GM21447 (cell line): ENCODE measurements around the gene ZNF547.
A peak's percentile ranks its signal among the peaks of the same experiment; 100 is the strongest.
"Not testable (repeated sequence)": the region's sequence is repeated elsewhere in the genome, so short reads cannot be mapped to it uniquely, and the experiment has no call there.

Experiments
- ATAC-seq: cut with Tn5 transposase; IDR thresholded peaks from one replicate; pipeline ENCODE4 v1.9.1; 2021; ENCODE audit not compliant: unreplicated experiment

Gene ZNF547

DNA sequence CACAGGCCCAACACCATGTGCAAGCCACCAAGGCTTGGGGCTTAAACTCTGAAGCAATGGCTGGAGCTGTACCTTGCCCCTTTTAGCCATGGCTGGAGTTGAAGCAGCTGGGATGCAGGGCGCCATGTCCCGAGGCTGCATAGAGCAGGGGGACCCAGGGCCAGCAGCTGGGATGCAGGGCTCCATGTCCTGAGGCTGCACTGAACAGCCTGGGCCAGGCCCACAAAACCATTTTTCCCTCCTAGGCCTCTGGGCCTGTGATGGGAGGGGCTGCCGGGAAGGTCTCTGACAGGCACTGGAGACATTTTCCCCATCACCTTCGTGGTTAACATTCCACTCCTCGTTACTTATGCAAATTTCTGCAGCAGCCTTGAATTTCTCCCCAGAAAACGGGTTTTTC, 10.8 kb downstream of the ZNF547 start:
- ATAC-seq, result no peak

DNA sequence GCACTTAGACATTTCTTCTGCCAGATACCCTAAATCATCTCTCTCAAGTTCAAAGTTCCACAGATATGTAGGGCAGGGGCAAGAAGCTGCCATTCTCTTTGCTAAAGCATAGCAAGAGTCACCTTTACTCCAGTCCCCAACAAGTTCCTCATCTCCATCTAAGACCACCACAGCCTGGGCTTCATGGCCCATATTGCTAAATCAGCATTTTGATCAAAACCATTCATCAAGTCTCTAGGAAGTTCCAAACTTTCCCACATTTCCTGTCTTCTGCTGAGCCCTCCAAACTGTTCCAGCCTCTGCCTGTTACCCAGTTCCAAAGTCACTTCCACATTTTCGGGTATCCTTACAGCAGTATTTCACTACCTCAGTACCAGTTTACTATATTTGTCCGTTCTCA, 11.3 kb downstream of the ZNF547 start:
- not testable (repeated sequence) for ATAC-seq

DNA sequence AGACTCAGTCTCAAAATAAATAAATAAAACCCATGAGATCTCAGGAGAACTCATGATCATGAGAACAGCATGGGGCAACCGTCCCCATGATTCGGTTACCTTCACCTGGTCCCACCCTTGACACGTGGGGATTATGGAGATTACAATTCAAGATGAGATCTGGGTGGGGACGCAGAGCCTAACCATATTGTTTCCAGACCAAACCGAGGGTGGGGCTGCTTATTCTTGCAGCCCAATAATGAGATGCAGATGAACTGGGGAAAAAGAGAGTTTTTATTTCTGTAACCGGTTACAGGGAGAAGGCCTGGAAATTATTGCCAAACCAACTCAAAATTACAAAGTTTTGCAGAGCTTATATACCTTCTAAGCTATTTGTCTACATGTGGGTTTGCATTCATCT, 12.8 kb downstream of the ZNF547 start:
- no peak for ATAC-seq

DNA sequence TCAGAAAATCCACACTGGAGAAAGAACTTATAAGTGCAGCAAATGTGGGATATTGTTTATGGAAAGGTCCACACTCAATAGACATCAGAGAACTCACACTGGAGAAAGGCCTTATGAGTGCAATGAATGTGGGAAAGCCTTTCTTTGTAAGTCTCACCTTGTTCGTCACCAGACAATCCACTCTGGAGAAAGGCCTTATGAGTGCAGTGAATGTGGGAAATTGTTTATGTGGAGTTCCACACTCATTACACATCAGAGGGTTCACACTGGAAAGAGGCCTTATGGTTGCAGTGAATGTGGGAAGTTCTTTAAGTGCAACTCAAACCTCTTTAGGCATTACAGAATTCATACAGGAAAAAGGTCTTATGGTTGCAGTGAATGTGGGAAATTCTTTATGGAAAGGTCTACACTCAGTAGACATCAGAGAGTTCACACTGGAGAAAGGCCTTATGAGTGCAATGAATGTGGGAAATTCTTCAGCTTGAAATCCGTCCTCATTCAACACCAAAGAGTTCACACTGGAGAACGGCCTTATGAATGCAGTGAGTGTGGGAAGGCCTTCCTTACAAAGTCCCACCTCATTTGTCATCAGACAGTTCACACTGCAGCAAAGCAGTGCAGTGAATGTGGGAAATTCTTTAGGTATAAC, 14.3 kb downstream of the ZNF547 start:
- ATAC-seq, result no peak

DNA sequence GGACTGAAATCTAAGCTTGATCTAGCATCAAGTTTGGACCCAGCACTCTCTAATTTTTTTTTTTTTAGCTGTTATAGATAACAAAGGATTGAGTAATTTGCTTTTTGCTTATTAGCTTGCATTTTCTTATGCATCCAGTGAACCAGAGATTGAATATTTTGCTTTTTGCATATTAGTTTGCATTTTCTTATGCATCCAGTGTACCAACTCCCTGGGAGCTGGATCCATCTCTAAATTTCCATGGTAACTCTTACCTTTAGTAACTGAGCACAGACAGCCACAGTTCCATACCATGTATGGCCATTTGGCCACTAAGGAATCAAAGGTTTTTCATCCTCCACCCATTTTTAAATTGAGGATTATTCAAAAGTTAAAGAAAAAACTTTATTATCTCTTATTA, 17.6 kb downstream of the ZNF547 start:
- ATAC-seq, result no peak

DNA sequence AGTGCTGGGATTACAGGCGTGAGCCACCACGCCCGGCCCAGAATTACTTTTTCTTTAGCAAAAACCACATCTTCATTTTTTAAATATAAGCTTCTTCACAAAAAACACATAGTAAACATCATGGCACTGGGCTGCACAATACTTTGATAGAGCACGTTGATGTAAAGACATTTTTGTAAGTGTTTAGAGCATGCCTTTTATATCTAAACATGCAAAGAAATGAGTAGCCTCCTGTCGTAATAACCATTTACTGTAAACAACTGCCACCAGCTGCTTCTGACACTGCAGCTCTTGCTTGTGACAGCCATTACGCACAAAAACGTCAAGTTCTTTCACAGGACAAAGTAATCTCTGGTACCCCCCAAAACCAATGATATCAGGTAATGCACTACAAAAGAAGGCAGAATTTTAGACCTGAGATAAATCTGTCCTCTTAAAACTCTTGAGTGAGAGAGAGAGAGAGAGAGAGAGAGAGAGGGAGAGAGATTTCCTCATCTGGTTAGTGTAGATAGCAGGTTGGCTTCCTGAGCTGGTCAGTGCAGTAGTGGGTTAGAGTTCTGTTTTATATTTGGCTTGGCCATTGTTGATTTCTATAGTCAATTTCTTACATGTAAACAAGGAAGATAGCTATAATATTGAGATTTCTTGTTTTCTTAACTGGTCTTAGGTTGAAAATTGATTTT, 19.6 kb downstream of the ZNF547 start:
- ATAC-seq, result no peak

DNA sequence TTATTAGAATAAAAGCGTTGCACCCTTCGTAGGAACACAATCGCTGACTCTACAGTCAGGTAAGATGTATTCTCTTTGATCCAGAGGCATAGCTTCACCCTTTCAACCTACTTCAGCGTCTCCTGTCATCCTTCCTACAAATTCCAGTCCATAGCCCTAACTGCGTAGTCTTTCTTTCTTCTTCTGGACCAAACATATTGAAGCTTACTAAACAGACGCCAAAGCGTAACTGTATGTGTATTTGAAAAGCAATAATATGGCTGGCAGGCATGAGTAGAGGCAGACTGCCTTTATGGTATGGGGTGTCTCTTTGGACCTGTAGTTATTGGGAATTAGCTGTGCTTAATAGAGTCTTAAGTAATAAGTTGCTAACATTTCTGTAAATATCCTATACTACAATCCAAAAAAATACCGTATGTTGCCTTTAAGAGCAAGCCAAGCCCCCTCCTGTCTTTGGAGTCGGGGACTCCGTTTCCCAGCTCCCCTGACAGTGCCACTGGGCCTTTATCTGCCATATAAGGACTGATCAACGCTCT, 25.9 kb downstream of the ZNF547 start:
- no peak for ATAC-seq

DNA sequence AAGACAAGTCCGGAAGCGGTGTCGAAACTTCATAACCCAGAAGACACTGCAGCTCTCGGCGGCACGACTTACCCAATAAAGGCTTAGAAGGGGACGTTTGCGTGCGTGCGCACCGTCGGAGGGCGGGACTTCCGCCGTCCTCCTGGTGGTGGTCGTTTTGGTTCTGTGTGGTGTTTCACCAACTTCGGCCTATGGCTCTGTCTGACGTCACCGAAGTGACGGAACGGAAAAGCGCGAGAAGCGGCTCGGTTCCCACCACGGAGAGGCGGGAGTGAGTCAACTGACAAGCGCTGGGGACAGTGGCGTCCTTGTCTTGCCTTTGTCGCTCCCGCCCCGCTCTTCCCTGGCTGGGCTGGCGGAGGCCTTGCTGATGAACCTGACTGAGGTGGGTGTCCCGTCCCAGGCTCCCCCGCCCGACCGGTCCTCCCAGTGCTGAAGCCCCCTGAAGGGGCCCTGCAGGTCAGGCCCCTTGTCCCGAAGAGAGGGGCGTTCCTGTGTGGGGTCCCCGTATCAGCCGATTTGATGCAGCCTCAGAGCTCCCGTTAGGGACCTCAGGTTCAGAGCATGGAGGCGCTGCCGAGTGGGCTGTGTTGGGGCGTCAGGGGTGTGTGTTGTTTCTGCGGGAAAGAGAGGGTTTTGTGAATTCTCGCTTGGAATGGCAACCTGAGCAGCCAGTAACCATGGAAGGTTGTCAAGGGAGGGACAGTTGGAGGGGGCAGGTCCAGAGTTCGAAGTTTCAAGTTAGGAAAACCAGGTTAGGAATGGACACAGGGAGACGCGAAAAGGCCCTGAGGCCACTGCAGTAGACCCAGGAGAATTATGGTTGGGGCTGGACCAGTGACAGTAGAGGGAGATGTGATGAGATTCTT, 26.6 kb downstream of the ZNF547 start, which contains the start of gene ZNF548:
Gene ZNF548 (plus strand): TSS at position 125 of the 869 bp plus-strand sequence. CDS start 246 bp downstream, at position 371.
- ATAC-seq, result peak; percentile 99

DNA sequence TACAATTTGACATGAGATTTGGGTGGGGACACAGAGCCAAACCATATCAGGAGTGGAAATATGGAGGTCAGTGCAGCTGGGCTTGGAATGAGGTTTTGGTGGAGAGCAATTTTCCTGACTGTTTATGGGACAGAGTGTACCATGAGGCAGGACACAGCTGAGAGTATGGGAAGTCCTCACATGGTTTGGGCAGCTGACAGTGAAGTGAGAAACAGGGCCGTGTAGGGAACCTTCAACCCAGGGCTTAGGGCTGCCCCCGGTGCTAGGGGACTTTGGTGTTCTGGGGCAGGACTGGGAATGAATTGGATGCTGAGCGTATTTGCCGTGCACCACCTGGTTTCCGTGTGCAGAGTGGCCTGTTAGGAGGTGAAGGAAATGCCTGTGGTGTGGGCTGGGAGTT, 32.4 kb downstream of the ZNF547 start:
- ATAC-seq, result no peak

DNA sequence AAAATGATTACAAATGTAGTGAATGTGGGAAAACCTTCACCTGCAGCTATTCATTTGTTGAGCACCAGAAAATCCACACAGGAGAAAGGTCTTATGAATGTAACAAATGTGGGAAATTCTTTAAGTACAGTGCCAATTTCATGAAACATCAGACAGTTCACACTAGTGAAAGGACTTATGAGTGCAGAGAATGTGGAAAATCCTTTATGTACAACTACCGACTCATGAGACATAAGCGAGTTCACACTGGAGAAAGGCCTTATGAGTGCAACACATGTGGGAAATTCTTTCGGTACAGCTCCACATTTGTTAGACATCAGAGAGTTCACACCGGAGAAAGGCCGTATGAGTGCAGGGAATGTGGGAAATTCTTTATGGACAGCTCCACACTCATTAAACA, 35.5 kb downstream of the ZNF547 start:
- ATAC-seq, result no peak

DNA sequence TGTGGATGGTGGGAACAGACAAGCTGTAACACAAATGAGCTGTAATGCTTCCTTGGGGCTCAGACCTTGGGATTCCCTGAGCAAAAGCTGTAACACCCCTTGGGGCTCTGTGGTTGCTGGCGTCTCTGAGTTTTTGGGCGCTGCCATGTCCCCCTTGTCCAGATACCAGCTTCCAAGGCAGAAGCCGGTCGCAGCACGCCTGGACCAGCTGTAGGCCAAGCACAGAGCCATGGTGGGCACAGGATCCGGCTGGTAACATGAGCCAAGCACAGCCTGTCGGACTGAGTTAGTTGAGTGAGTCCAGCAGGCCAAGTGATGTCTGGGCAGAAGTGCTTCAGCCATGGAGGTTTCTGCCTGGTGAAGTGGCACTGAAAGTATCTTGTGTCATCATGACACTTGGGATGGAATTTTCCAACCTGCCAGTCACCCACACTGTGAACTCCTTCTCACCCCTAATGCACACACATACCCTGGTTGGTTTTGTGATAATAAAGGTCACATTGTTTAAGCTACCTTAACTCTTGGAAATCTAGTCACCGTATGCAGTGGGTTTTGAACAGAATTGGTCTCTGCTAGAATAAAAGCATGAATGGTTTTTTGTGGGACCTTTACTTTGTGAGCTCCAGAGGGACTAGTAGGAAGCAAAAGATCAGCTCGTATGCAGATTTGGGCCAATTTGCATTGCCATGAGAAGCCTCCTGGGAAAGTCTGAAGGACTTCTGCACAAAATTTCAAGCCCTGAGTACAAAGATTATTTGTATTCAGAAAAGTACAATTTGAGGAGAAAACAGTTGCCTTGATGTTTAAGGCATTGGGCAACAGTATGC, 40.6 kb downstream of the ZNF547 start:
- ATAC-seq, result no peak

DNA sequence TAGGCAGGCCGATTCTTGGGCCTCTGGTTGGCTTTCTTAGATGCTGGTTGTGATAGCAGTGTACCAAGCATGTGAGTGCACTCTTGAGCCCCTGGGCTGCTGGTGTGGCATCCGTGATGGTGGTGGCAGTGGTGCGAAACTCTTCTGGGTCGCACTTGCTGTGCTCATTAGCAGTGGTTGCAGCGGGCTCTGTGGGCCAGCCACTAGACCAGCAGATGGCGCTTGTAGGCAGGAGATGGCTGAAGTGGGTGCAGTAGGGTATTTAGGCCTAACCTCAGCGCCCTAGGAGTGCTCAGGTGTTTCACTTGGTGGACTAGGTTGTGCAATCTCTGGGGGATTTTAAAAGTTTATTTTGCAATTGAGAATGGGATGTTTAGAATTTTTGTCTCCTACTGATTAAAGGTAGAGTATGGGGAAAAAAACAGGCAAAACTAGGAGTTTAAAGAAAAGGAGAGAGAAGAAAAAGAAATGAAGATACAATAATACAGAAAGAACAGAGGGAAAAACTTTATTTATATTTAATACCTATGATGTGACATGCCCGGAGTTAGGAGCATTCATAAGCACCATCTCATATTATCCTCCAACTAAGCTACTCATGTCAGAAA, 43.3 kb downstream of the ZNF547 start:
- no peak for ATAC-seq

DNA sequence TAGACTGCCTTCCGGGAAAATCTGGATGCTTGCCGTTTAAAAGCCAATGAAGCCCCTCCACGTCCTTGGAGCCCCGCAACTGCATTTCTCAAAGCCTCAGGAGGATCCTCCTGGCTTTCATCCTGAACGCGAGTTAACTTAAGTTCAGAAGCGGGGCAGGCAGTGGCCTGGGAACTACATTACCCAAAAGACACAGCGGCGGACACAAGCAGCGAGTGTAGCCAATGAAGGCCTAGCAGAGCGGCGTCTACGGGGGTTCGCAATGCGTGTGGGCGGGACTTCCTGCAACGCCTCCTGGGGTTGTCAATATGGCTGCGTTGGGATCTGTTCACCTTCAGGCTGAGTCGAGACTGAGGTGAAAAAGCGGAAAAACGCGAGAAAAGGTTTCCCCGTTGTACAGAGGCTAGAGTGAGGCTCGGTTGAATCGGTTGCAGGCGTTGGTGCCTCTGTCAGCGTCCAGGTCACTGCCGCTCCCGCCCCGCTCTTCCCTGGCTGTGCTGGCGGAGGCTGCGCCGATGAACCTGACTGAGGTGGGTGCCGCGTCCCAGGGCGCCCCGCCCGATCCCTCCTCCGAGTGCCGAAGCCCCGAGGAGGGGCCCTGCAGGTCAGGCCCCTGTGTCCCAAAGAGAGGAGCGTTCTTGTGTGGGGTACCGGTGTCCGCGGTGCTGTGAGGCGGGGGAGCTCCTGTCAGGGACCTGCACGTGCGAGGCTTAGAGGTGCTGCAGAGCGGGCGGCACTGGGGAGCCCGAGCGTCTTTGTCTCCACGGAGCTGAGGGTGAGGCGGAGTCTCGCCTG, 47.7 kb downstream of the ZNF547 start, which contains the start of gene ZNF17:
Gene ZNF17 (plus strand): TSS at position 285 of the 795 bp plus-strand sequence. CDS start 2,455 bp downstream, outside the sequence.
- peak; percentile 98 for ATAC-seq

DNA sequence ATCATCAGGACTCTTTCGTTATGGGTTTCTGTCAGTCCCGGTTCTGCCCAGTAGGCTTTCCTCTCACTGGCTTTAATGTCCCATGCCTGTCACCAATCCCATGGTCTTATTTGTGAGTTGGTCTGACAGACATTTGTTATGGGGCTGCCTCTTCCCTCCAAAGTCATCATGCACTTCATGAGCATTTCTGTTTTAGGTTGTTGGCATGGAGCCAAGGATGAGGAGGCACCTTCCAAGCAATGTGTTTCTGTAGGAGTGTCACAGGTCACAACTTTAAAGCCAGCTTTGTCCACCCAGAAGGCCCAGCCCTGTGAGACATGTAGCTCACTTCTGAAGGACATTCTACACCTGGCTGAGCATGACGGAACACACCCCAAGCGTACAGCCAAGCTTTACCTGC, 56.1 kb downstream of the ZNF547 start:
- no peak for ATAC-seq

DNA sequence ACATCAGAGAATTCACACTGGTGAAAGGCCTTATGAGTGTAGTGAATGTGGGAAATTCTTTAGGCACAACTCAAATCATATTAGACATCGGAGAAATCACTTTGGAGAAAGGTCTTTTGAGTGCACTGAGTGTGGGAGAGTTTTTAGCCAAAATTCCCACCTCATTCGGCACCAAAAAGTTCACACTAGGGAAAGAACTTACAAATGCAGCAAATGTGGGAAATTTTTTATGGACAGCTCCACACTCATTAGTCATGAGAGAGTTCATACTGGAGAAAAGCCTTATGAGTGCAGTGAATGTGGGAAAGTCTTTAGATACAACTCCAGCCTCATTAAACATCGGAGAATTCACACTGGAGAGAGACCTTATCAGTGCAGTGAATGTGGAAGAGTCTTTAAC, 57.7 kb downstream of the ZNF547 start:
- ATAC-seq, result no peak
